CD14-positive monocyte (primary cell): ENCODE data around the gene EXD3. TPM values are rescaled to one million over a fixed set of nuclear protein-coding genes. Genes with fewer than 3 reads are reported as not detected.

Source experiments
- DNase-seq, 3 donors: peaks; one replicate each; pipeline ENCODE4 v3.0.0-alpha.2; 2011 to 2022
- H2AFZ ChIP-seq: 2 replicates; pipeline ENCODE4 v1.6.0; 2012; ENCODE audit warnings: mild to moderate bottlenecking, low read depth, low read length, inconsistent platforms; ENCODE audit not compliant: insufficient read depth, poor library complexity, severe bottlenecking
- H3K27ac ChIP-seq, 2 donors: 1 replicate in 1 of 2; 2 replicates in 1 of 2; pipeline ENCODE4 v1.5.1; 2012 to 2013; ENCODE audit warnings: low read length in 2 of 2, control low read depth in 1 of 2, inconsistent platforms in 1 of 2, low read depth in 1 of 2, mild to moderate bottlenecking in 1 of 2
- H3K27me3 ChIP-seq, 2 donors: one replicate each; pipeline versions ENCODE4 v1.6.0 to v1.6.1; 2011 to 2013; ENCODE audit warnings: low read length in 2 of 2; ENCODE audit not compliant: control insufficient read depth in 2 of 2, insufficient read depth in 2 of 2
- H3K36me3 ChIP-seq, 2 donors: replicated peaks in 1 of 2; 1 replicate in 1 of 2; 2 replicates in 1 of 2; pipeline versions ENCODE4 v1.5.1 to v1.6.1; 2012 to 2013; ENCODE audit warnings: low read length in 2 of 2, control low read depth in 1 of 2, inconsistent platforms in 1 of 2, mild to moderate bottlenecking in 1 of 2; ENCODE audit not compliant: insufficient read depth in 2 of 2, control insufficient read depth in 1 of 2
- H3K4me1 ChIP-seq, 2 donors: 1 replicate in 1 of 2; 2 replicates in 1 of 2; pipeline versions ENCODE4 v1.5.1 to v1.6.1; 2012 to 2013; ENCODE audit warnings: low read length in 2 of 2, control low read depth in 1 of 2, inconsistent platforms in 1 of 2, mild to moderate bottlenecking in 1 of 2, moderate library complexity in 1 of 2; ENCODE audit not compliant: insufficient read depth in 2 of 2, control insufficient read depth in 1 of 2
- H3K4me2 ChIP-seq: replicated peaks from 2 replicates; pipeline ENCODE3; 2012; ENCODE audit warnings: low read length, moderate library complexity, mild to moderate bottlenecking; ENCODE audit not compliant: poor library complexity, severe bottlenecking; ENCODE audit errors: extremely low read depth
- H3K4me3 ChIP-seq, 3 experiments: fragments of 200-600 bp in 1 of 3; sonication (generic) in 1 of 3; replicated peaks in 1 of 3; 1 replicate in 2 of 3; 2 replicates in 1 of 3; pipeline ENCODE4 v1.5.1; 2011 to 2013; ENCODE audit warnings: low read length in 3 of 3, mild to moderate bottlenecking in 3 of 3, control low read depth in 2 of 3, low read depth in 2 of 3, inconsistent platforms in 1 of 3, moderate library complexity in 1 of 3
- H3K79me2 ChIP-seq: 2 replicates; pipeline ENCODE4 v1.6.0; 2012; ENCODE audit warnings: mild to moderate bottlenecking, control low read depth, inconsistent platforms, low read length, moderate library complexity; ENCODE audit not compliant: insufficient read depth
- H3K9ac ChIP-seq: 2 replicates; pipeline ENCODE4 v1.6.0; 2017; ENCODE audit warnings: low read length, mild to moderate bottlenecking; ENCODE audit not compliant: insufficient read depth, poor library complexity, severe bottlenecking
- H3K9me3 ChIP-seq, 2 donors: replicated peaks in 1 of 2; 1 replicate in 1 of 2; 2 replicates in 1 of 2; pipeline versions ENCODE4 v1.5.1 to v1.6.1; 2012 to 2013; ENCODE audit warnings: low read length in 2 of 2, control low read depth in 1 of 2; ENCODE audit not compliant: control insufficient read depth in 1 of 2, insufficient read depth in 1 of 2
- H4K20me1 ChIP-seq: 2 replicates; pipeline ENCODE4 v1.6.0; 2012; ENCODE audit warnings: mild to moderate bottlenecking, low read length, control low read depth, moderate library complexity; ENCODE audit not compliant: insufficient read depth
- H3K27ac Mint-ChIP-seq, 7 donors: one replicate each; pipeline ENCODE4 v1.8.0; 2020; ENCODE audit warnings: mild to moderate bottlenecking in 7 of 7, mixed read lengths in 7 of 7, moderate library complexity in 6 of 7, inconsistent platforms in 2 of 7
- H3K27me3 Mint-ChIP-seq, 3 donors: one replicate each; pipeline ENCODE4 v1.8.0; 2021 to 2022; ENCODE audit warnings: low read depth in 3 of 3, mild to moderate bottlenecking in 3 of 3, mixed read lengths in 3 of 3, moderate library complexity in 3 of 3, inconsistent platforms in 1 of 3
- H3K36me3 Mint-ChIP-seq, 2 donors: one replicate each; pipeline ENCODE4 v1.8.0; 2020; ENCODE audit warnings: mixed read lengths in 2 of 2, inconsistent platforms in 1 of 2, mild to moderate bottlenecking in 1 of 2
- H3K4me1 Mint-ChIP-seq: one replicate; pipeline ENCODE4 v1.8.0; 2020; ENCODE audit warnings: mild to moderate bottlenecking, mixed read lengths
- H3K4me3 Mint-ChIP-seq, 2 donors: one replicate each; pipeline ENCODE4 v1.8.0; 2020; ENCODE audit warnings: mild to moderate bottlenecking in 2 of 2, mixed read lengths in 2 of 2, moderate library complexity in 1 of 2
- H3K9me3 Mint-ChIP-seq, 7 donors: one replicate each; pipeline ENCODE4 v1.8.0; 2020 to 2022; ENCODE audit warnings: mixed read lengths in 7 of 7, mild to moderate bottlenecking in 6 of 7, moderate library complexity in 6 of 7, inconsistent platforms in 2 of 7
- WGBS: methylation state at CpG from one replicate; pipeline ENCODE4 v1.1.5; 2013; ENCODE audit warnings: missing lambda C conversion rate; ENCODE audit not compliant: insufficient coverage; 5-methylcytosine and 5-hydroxymethylcytosine counted together
- intact Hi-C, 2 donors: fragments of 100-400 bp; cut with micrococcal nuclease; formaldehyde crosslinking; loops; one replicate each; pipeline versions ENCODE4 v1.15.0 to v1.15.1; 2023
- polyA plus RNA-seq, 3 donors: library from polyadenylated mRNA; depleted of rRNA in 1 of 3; unstranded in 2 of 3; stranded (reverse) in 1 of 3; fragments of 300-500 nt in 2 of 3; fragments of >200 nt in 1 of 3; fragmentation: Illumina TruSeq in 2 of 3; gene quantifications; 1 replicate in 2 of 3; 2 replicates in 1 of 3; pipeline ENCODE4 v1.2.3, GENCODE V29; 2012 to 2021
- TF ChIP-seq, protein P1 (sequence below): fragments of 200-600 bp; IDR thresholded peaks from one replicate; pipeline ENCODE4 v1.8.0; 2022; ENCODE audit warnings: antibody characterized with exemption, mild to moderate bottlenecking

EXD3 gene
- polyA plus RNA-seq, 3 donors: 2.0 to 10.8 (median 3.0) TPM

DNA sequence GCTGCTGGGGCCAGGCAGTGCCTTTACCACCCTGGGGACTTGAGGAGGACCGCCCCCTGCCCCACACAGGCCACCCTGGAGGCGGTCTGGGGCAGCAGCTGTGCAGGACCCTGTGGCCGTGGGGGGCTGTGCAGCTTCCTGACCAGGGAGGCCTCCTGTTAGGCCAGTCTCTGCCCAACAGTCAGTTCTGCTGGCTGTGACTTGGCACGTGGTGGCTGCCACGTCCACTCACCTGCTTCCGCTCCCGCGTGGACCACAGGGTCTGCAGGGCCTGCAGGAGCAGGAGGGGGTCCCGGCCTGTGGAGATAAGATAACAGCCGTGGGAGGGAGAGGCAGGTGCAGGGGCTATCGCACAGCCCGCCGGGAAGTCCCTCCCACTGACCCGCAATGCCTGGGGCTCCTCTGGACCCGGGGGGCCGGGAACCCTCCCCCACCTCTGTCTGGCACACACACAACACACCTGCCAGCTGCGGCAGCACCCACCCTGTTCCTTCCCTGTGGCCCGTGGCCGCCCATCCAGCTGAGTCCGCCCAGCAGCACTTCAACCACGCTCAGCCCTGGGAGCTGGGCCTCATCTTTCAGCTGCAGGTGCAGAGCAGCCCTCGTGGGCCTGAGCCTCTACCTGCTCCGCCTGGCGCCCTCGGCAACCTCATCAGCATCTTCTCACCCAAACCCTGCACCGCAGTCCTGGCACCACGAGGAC is 39.7 kb downstream of the EXD3 start:
- Histone ChIP-seq H3K9me3 (peaks cover 4 to 16% of the 10 kb centered on the region in 2 donors), H3K4me3 (no peak overlapping the region), H4K20me1 (no peaks in the 10 kb centered on the region), H3K36me3 (no peaks in the 10 kb centered on the region), H3K9ac (no peak overlapping the region), H3K4me1 (no peaks in the 10 kb centered on the region), H3K27ac (no peak overlapping the region), H3K4me2 (no peak overlapping the region), H3K27me3 (no peaks in the 10 kb centered on the region), H2AFZ (no peak overlapping the region), H3K79me2 (no peaks in the 10 kb centered on the region)
- intact Hi-C loops: no loop called here
- no peak overlapping the region for H3K4me3 Mint-ChIP-seq
- DNase-seq: no peak
- H3K36me3 Mint-ChIP-seq: peaks cover 0 to 4% of the 10 kb centered on the region in 2 donors
- H3K27ac Mint-ChIP-seq: no peak overlapping the region
- H3K4me1 Mint-ChIP-seq: peaks cover 4% of the 10 kb centered on the region
- 71% methylated on average over 23 of the region's 27 CpGs for WGBS
- peaks cover 1 to 2% (median 2%) of the 10 kb centered on the region in 3 donors for H3K27me3 Mint-ChIP-seq
- TF ChIP-seq, protein P1, sequence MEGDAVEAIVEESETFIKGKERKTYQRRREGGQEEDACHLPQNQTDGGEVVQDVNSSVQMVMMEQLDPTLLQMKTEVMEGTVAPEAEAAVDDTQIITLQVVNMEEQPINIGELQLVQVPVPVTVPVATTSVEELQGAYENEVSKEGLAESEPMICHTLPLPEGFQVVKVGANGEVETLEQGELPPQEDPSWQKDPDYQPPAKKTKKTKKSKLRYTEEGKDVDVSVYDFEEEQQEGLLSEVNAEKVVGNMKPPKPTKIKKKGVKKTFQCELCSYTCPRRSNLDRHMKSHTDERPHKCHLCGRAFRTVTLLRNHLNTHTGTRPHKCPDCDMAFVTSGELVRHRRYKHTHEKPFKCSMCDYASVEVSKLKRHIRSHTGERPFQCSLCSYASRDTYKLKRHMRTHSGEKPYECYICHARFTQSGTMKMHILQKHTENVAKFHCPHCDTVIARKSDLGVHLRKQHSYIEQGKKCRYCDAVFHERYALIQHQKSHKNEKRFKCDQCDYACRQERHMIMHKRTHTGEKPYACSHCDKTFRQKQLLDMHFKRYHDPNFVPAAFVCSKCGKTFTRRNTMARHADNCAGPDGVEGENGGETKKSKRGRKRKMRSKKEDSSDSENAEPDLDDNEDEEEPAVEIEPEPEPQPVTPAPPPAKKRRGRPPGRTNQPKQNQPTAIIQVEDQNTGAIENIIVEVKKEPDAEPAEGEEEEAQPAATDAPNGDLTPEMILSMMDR: no peak
- peaks cover 7 to 25% (median 12%) of the 10 kb centered on the region in 7 donors for H3K9me3 Mint-ChIP-seq

DNA sequence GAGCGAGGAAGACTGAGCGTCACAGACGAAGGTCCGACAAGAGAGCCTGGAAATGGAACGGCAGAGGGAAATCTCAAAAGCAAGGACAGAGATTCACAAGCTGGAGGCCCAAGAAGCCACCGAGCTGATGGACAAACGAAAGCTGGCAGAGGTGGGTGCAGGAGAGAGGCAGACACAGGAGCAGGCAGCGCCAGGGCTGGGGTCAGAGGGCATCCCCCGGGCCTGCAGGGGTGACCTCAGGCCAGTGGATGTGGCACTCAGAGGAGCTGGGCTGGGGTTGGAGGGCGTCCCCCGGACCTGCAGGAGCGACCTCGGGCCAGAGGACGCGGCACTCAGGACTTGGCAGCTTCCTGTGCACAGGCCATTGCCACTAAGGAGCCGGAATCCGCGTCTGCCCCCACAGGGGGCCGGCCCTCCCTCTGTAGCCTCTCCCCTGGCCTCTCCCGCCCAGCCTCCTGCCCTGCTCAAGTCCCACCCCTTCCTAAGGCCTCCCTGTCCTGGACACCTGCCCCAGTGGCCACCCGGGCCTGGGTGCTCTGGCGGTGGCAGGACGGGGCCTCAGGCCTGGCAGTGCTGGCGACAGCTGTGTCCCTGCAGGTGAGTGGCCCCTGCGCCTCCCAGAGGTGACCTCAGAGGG is 40.4 kb downstream of the EXD3 start:
- Histone ChIP-seq H3K4me1 (no peaks in the 10 kb centered on the region), H3K27me3 (no peaks in the 10 kb centered on the region), H4K20me1 (no peaks in the 10 kb centered on the region), H3K36me3 (no peaks in the 10 kb centered on the region), H2AFZ (no peak overlapping the region), H3K27ac (no peak overlapping the region), H3K4me2 (no peak overlapping the region), H3K79me2 (no peaks in the 10 kb centered on the region), H3K4me3 (no peak overlapping the region), H3K9me3 (peaks cover 4 to 16% of the 10 kb centered on the region in 2 donors), H3K9ac (no peak overlapping the region)
- Mint-ChIP-seq H3K4me1 (peaks cover 2% of the 10 kb centered on the region), H3K27me3 (peaks cover 1 to 4% (median 2%) of the 10 kb centered on the region in 3 donors), H3K27ac (peak overlapping the region in 1 of 7 donors; percentile 12), H3K4me3 (no peak overlapping the region), H3K36me3 (peaks cover 0 to 4% of the 10 kb centered on the region in 2 donors), H3K9me3 (peaks cover 7 to 25% (median 13%) of the 10 kb centered on the region in 7 donors)
- DNase-seq: no peak
- TF ChIP-seq, protein P1: no peak
- 89% methylated on average over 22 of the region's 25 CpGs for WGBS
- intact Hi-C loops: no loop called here
